NCI-H2171 treated with DMSO at 0.1 percent for 48 hours (cell line): ENCODE data around the gene ARID1B.
A peak's percentile ranks its signal among the peaks of the same experiment; 100 is the strongest.

Experiments used
- DNase-seq: peaks from one replicate; lab custom pipeline; 2025; lab: John Stamatoyannopoulos, UW

Gene ARID1B

GRCh38 chr6:156992020-156992804 lies 215.0 kb downstream of the ARID1B start:
- DNase-seq, result no peak

- no peak for DNase-seq
These were observed 216.5 kb downstream of the ARID1B start for GRCh38 chr6:156993713-156994112.

- peak; percentile 24 for DNase-seq
These were observed 217.3 kb downstream of the ARID1B start for GRCh38 chr6:156994215-156995076.

- no peak for DNase-seq
These were observed 218.3 kb downstream of the ARID1B start for GRCh38 chr6:156995502-156995901.

GRCh38 chr6:156996265-156996664 lies 219.1 kb downstream of the ARID1B start:
- DNase-seq, result no peak

GRCh38 chr6:156998794-156999330 lies 221.7 kb downstream of the ARID1B start:
- no peak for DNase-seq

- DNase-seq, result no peak
These were observed 222.6 kb downstream of the ARID1B start for GRCh38 chr6:156999762-157000161.

GRCh38 chr6:157001716-157002115 lies 224.5 kb downstream of the ARID1B start:
- DNase-seq, result no peak

- no peak for DNase-seq
These were observed 225.6 kb downstream of the ARID1B start for GRCh38 chr6:157002774-157003173.

- peak; percentile 49 for DNase-seq
These were observed 228.8 kb downstream of the ARID1B start for GRCh38 chr6:157005940-157006339.

- DNase-seq, result no peak
These were observed 231.4 kb downstream of the ARID1B start for GRCh38 chr6:157008568-157008967.

GRCh38 chr6:157012355-157012754 lies 235.2 kb downstream of the ARID1B start:
- DNase-seq, result no peak

GRCh38 chr6:157013649-157014304 lies 236.6 kb downstream of the ARID1B start:
- DNase-seq, result no peak

GRCh38 chr6:157014871-157015270 lies 237.7 kb downstream of the ARID1B start:
- DNase-seq, result peak; percentile 29

GRCh38 chr6:157017022-157017421 lies 239.8 kb downstream of the ARID1B start:
- DNase-seq, result no peak

- DNase-seq, result no peak
These were observed 240.7 kb downstream of the ARID1B start for GRCh38 chr6:157017861-157018260.

- no peak for DNase-seq
These were observed 242.0 kb downstream of the ARID1B start for GRCh38 chr6:157019115-157019641.

- no peak for DNase-seq
These were observed 242.6 kb downstream of the ARID1B start for GRCh38 chr6:157019733-157020132.

GRCh38 chr6:157020398-157020797 lies 243.2 kb downstream of the ARID1B start:
- no peak for DNase-seq

GRCh38 chr6:157020881-157021343 lies 243.7 kb downstream of the ARID1B start:
- peak; percentile 57 for DNase-seq

- peak; percentile 77 for DNase-seq
These were observed 244.3 kb downstream of the ARID1B start for GRCh38 chr6:157021344-157021992.
